Measurements from ENCODE around the gene C10orf120. TPM values are rescaled to one million over a fixed set of nuclear protein-coding genes. Genes with fewer than 3 reads are reported as not detected.

C10orf120 gene
- total and polyA plus RNA-seq, 9 donors: not detected

- intact Hi-C loops (cut with DNase I): no loop called here
- TF ChIP-seq EP300 (IDR thresholded peaks at IDR 0.05) (no peak), CTCF (IDR thresholded peaks at IDR 0.05) (no peak), POLR2A (IDR thresholded peaks at IDR 0.05) (no peak)
- no peaks in the 10 kb centered on the region for H3K9me3 ChIP-seq
- no peaks in the 10 kb centered on the region for H3K4me1 ChIP-seq (ENCODE audit: insufficient read depth)
- no peaks in the 10 kb centered on the region for H3K36me3 ChIP-seq
- H3K27me3 ChIP-seq: no peaks in the 10 kb centered on the region
- no peak overlapping the region for H3K4me3 ChIP-seq
- no peak for DNase-seq
- 46 to 55% (median 51%) methylated on average over 3 of the region's 3 CpGs for WGBS, 3 donors
- no peak overlapping the region for H3K27ac ChIP-seq
Measured at GRCh38 chr10:122657729-122658128, 41.9 kb downstream of the C10orf120 start.

GRCh38 chr10:122657255-122657654 is 42.4 kb downstream of the C10orf120 start:
- no peak overlapping the region for H3K4me3 ChIP-seq
- H3K9me3 ChIP-seq: no peaks in the 10 kb centered on the region
- no peaks in the 10 kb centered on the region for H3K4me1 ChIP-seq (ENCODE audit: insufficient read depth)
- TF ChIP-seq EP300 (IDR thresholded peaks at IDR 0.05) (no peak), POLR2A (IDR thresholded peaks at IDR 0.05) (no peak), CTCF (IDR thresholded peaks at IDR 0.05) (no peak)
- H3K27ac ChIP-seq: no peak overlapping the region
- H3K36me3 ChIP-seq: no peaks in the 10 kb centered on the region
- intact Hi-C loops (cut with DNase I): no loop called here
- WGBS, 3 donors: 67 to 69% (median 69%) methylated on average over 4 of the region's 4 CpGs
- H3K27me3 ChIP-seq: no peaks in the 10 kb centered on the region
- DNase-seq: no peak

- no peak for DNase-seq
- intact Hi-C loops (cut with DNase I): no loop called here
- TF ChIP-seq CTCF (IDR thresholded peaks at IDR 0.05) (no peak), EP300 (IDR thresholded peaks at IDR 0.05) (no peak), POLR2A (IDR thresholded peaks at IDR 0.05) (no peak)
- 79 to 83% (median 80%) methylated on average over 5 of the region's 5 CpGs for WGBS, 3 donors
- no peaks in the 10 kb centered on the region for H3K27me3 ChIP-seq
- no peak overlapping the region for H3K27ac ChIP-seq
- H3K9me3 ChIP-seq: no peaks in the 10 kb centered on the region
- H3K4me1 ChIP-seq (ENCODE audit: insufficient read depth): no peaks in the 10 kb centered on the region
- no peak overlapping the region for H3K4me3 ChIP-seq
- no peaks in the 10 kb centered on the region for H3K36me3 ChIP-seq
Measured at GRCh38 chr10:122656741-122657140, 42.9 kb downstream of the C10orf120 start.

- Histone ChIP-seq H3K9me3 (no peaks in the 10 kb centered on the region), H3K27ac (no peak overlapping the region), H3K4me1 (ENCODE audit: insufficient read depth) (no peaks in the 10 kb centered on the region), H3K27me3 (no peaks in the 10 kb centered on the region), H3K36me3 (no peaks in the 10 kb centered on the region), H3K4me3 (no peak overlapping the region)
- intact Hi-C loops (cut with DNase I): no loop called here
- DNase-seq: no peak
- WGBS, 3 donors: 42 to 66% (median 54%) methylated on average over 2 of the region's 2 CpGs
- TF ChIP-seq POLR2A (IDR thresholded peaks at IDR 0.05): no peak
- no peak for TF ChIP-seq CTCF (IDR thresholded peaks at IDR 0.05)
- TF ChIP-seq EP300 (IDR thresholded peaks at IDR 0.05): no peak
Measured at GRCh38 chr10:122656308-122656705, 43.3 kb downstream of the C10orf120 start.
